Activated T-helper 2 cell treated with anti-CD3 and anti-CD28 coated beads, Interferon-gamma antibody, Interleukin-2, Interleukin-4, amounts not matched to agents 10 μg/mL and 5 μg/mL and 100 μg/mL, durations not matched to agents 14 hours and 24 hours and 36 hours (primary cell): ENCODE results near the gene FXR2. TPM values are rescaled to one million over a fixed set of nuclear protein-coding genes. Genes with fewer than 3 reads are reported as not detected.
"Not testable (repeated sequence)": the region's sequence is repeated elsewhere in the genome, so short reads cannot be mapped to it uniquely, and the experiment has no call there.

Experiments used
- DNase-seq: peaks from one replicate; pipeline ENCODE4 v3.0.0; 2021; ENCODE audit warnings: low spot score
- H3K27ac Mint-ChIP-seq: one replicate; pipeline ENCODE4 v1.8.0; 2021; ENCODE audit warnings: mixed read lengths
- H3K27me3 Mint-ChIP-seq: one replicate; pipeline ENCODE4 v1.8.0; 2021; ENCODE audit warnings: low read depth, mixed read lengths
- H3K36me3 Mint-ChIP-seq: one replicate; pipeline ENCODE4 v1.8.0; 2021; ENCODE audit warnings: low read depth, mixed read lengths
- H3K4me1 Mint-ChIP-seq: one replicate; pipeline ENCODE4 v1.8.0; 2021; ENCODE audit warnings: low read depth, mixed read lengths
- H3K4me3 Mint-ChIP-seq: one replicate; pipeline ENCODE4 v1.8.0; 2021; ENCODE audit warnings: low read depth, mild to moderate bottlenecking, moderate library complexity, mixed read lengths
- H3K9me3 Mint-ChIP-seq: one replicate; pipeline ENCODE4 v1.8.0; 2021; ENCODE audit warnings: mixed read lengths
- intact Hi-C: fragments of 100-400 bp; cut with micrococcal nuclease; formaldehyde crosslinking; loops from one replicate; pipeline ENCODE4 v1.15.1; 2023
- total RNA-seq: library from RNA; stranded (reverse); gene quantifications from 2 replicates; pipeline ENCODE4 v1.2.3, GENCODE V29; 2022

The FXR2 gene
- total RNA-seq, 1 donor from 2014 or later, result 59.0 TPM

DNA sequence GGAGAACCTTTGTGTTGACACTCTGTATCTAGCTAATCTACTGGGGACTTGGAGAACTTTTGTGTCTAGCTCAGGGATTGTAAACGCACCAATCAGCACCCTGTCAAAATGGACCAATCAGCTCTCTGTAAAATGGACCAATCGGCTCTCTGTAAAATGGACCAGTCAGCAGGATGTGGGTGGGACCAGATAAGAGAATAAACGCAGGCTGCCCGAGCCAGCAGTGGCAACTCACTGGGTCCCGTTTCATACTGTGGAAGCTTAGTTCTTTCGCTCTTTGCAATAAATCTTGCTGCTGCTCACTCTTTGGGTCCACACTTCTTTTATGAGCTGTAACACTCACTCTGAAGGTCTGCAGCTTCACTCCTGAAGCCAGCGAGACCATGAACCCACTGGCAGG lies 26.9 kb upstream of the FXR2 start:
- H3K9me3 Mint-ChIP-seq, H3K36me3 Mint-ChIP-seq, H3K27me3 Mint-ChIP-seq, H3K27ac Mint-ChIP-seq, intact Hi-C loops: not testable (repeated sequence)
- Mint-ChIP-seq H3K4me1 (peaks cover 10% of the 10 kb centered on the region), H3K4me3 (peak overlapping the region; percentile 66)
- peak; percentile 28 for DNase-seq

DNA sequence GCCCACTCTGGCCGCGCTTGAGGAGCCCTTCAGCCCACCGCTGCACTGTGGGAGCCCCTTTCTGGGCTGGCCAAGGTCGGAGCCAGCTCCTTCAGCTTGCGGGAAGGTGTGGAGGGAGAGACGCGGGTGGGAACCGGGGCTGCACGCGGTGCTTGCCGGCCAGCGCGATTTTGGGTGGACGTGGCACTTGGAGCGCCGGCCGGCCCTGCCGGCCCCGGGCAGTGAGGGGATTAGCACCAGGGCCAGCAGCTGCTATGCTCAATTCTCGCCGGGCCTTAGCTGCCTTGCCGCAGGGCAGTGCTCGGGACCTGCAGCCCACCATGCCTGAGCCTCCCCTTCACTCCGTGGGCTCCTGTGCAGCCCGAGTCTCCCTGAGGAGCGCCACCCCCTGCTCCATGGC lies 26.1 kb upstream of the FXR2 start:
- intact Hi-C loops, result no loop called here
- H3K27me3 Mint-ChIP-seq, result peaks cover 6% of the 10 kb centered on the region
- no peak overlapping the region for H3K4me3 Mint-ChIP-seq
- DNase-seq, result no peak
- no peaks in the 10 kb centered on the region for H3K9me3 Mint-ChIP-seq
- H3K36me3 Mint-ChIP-seq, result no peaks in the 10 kb centered on the region
- H3K27ac Mint-ChIP-seq, result no peak overlapping the region
- peaks cover 10% of the 10 kb centered on the region for H3K4me1 Mint-ChIP-seq

DNA sequence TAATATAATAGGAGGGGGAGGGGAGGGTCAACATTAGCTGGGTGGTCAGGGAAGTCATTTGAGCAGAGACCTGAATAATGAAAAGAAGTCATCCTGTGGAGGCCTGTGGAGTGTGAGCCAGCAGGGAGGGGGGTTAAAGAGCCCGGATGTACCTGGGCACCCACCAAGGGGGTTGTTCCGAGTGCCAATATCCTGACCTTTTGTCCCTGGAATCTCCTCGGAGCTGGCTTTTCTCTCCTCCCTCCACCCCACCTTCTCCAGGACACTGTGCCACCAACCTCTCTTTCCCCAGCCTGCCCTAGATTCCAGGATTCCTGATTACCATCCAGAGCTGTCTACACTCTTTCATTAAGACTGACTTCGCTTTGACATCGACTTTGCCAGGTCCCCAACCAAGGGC lies 21.5 kb upstream of the FXR2 start:
- no peak overlapping the region for H3K27ac Mint-ChIP-seq
- H3K27me3 Mint-ChIP-seq, result peaks cover 5% of the 10 kb centered on the region
- H3K4me3 Mint-ChIP-seq, result no peak overlapping the region
- H3K4me1 Mint-ChIP-seq, result peaks cover 2% of the 10 kb centered on the region
- no peaks in the 10 kb centered on the region for H3K9me3 Mint-ChIP-seq
- intact Hi-C loops, result no loop called here
- DNase-seq, result no peak
- H3K36me3 Mint-ChIP-seq, result no peaks in the 10 kb centered on the region

DNA sequence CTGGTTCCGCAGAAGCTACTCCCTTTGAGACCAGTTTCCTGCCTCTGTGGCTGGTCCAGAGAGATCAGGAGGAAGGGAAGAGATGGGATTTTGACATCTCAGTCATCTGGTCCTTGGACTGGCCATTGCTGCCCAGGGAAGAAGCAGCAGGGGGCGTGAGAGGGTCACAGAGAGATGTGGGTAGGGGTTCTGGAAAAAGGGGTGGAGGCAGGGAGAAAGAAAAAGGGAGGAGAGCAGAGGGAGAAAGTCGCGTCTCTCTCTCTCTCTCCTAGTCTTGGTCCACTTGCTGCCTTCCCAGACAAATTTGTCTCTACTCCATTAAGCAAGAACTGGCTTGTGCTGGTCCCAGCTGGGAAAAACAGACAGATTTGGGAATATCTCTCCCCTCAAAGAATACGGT lies 19.7 kb upstream of the FXR2 start:
- Mint-ChIP-seq H3K27ac (no peak overlapping the region), H3K4me3 (no peak overlapping the region), H3K36me3 (no peaks in the 10 kb centered on the region), H3K4me1 (peaks cover 5% of the 10 kb centered on the region), H3K9me3 (no peaks in the 10 kb centered on the region), H3K27me3 (peaks cover 4% of the 10 kb centered on the region)
- DNase-seq, result no peak
- intact Hi-C loops, result no loop called here

DNA sequence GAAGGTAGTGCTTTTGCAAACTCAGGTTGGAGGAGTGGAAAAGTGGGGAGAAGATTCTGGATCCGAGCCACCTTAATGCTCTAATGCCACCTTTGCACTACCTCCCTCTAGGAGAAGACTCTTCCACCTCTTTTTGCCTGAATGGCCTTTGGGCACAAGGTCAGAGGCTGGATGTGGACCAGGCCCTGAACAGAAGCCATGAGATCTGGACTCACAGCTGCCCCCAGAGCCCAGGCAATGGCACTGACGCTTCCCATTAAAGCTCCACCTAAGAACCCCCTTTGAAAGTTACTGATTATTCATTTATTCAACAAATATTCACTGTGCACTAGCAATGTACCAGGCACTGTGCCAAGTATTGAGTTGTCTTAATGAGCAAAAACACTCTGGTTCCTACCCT lies 18.4 kb upstream of the FXR2 start:
- H3K27ac Mint-ChIP-seq, result no peak overlapping the region
- peaks cover 5% of the 10 kb centered on the region for H3K4me1 Mint-ChIP-seq
- intact Hi-C loops, result no loop called here
- no peaks in the 10 kb centered on the region for H3K9me3 Mint-ChIP-seq
- no peak overlapping the region for H3K4me3 Mint-ChIP-seq
- H3K27me3 Mint-ChIP-seq, result no peaks in the 10 kb centered on the region
- DNase-seq, result no peak
- no peaks in the 10 kb centered on the region for H3K36me3 Mint-ChIP-seq

DNA sequence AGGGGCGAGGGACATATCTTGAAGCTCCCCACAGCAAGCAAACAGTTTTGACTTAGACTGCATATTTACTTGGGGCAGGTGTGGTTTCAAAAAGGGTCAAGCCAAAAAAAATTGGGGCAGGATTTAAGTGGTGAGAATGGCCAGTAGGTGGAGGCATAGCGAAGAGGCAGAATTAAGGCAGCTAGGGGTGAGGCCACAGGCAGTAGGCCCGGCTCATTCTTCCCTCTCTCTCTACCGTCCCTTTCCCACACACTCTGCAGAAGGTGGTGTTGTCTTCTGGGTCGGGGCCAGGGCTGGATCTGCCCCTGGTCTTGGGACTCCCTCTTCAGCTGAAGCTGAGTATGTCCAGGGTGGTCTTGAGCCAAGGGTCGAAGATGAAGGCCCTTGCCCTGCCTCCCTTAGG lies 17.8 kb upstream of the FXR2 start:
- intact Hi-C loops, result loop anchor here (1.0 kb wide), 1 partner anchor 56 kb away; the partner anchor contains the start of gene WRAP53
- peak; percentile 25 for DNase-seq

DNA sequence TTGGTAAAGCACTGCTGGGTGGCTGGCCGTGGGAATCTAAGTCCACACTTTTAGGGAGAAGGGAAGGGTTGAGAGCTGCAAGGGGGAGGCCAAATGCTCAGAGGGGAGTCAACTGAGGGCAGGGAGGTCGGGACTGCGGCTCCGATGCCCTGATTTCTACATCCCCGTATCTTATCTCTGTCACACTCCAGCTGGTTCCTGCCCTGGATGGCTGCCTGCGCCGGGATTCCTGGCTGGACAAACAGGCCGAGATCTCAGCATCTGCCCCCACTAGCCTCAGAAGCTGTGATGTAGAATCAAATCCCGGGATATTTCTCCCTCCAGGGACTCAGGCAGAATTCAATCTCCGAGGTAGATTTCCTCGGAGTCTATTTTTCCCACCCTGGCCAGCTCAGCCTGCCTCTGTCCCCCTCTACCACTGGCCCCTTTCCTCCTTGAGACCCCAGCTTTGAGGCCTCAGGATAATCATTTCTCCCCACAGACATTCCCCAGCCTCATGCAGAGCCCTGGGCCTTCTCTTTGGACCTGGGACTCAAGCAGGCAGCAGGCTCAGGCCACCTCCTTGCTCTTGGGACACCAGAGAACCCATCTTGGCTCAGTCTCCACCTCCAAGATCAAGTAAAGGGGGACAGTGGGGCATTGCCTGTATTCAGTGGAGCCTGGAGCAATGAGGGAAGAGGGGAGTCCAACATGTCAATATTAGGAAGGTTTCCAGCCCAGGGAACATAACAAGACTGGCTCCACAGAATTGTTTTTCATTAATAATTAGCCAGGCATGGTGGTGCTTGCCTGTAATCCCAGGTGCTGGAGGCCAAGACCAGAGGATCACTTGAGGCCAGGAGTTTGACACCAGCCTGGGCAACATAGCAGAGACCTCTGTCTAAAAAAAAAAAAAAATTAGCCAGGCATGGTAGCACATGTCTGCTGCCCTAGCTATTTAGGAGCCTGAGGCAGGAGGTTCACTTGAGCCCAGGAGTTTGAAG lies 17.0 kb upstream of the FXR2 start:
- Mint-ChIP-seq H3K27ac (no peak overlapping the region), H3K9me3 (no peaks in the 10 kb centered on the region), H3K27me3 (no peaks in the 10 kb centered on the region), H3K4me3 (no peak overlapping the region), H3K36me3 (no peaks in the 10 kb centered on the region), H3K4me1 (peaks cover 12% of the 10 kb centered on the region)
- intact Hi-C loops, result loop anchor here (1.0 kb wide), 1 partner anchor 57 kb away; the partner anchor contains the start of gene WRAP53
- DNase-seq, result no peak

More for the DNA sequence above, 17.8 kb upstream of the FXR2 start:
- no peaks in the 10 kb centered on the region for H3K9me3 Mint-ChIP-seq
- peaks cover 7% of the 10 kb centered on the region for H3K4me1 Mint-ChIP-seq
- H3K4me3 Mint-ChIP-seq, result no peak overlapping the region
- no peak overlapping the region for H3K27ac Mint-ChIP-seq
- no peaks in the 10 kb centered on the region for H3K36me3 Mint-ChIP-seq
- H3K27me3 Mint-ChIP-seq, result no peaks in the 10 kb centered on the region

DNA sequence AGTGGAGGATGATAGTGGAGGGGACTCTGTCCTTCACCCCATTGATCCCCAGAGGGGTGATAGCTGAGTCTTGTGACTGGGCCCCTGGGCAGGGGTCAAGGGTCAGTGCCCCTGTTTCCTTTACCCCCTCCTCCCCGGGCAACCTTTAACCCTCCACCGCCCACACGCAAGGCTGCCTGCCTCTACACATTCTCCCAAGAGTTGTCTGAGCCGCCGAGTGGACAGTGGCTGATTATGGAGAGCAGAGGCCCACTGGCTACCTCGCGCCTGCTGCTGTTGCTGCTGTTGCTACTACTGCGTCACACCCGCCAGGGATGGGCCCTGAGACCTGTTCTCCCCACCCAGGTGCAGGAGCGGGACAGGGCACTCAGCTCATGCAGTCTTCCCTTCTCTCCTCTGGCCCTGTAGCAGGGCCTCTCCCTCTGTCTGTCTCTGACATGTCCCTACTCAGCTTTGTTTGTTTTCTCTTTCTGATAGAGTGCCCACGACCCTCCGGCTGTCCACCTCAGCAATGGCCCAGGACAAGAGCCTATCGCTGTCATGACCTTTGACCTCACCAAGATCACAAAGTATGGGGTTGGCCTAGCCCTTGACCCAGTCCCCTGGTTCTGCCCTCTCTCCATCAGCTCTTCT lies 15.4 kb upstream of the FXR2 start, which contains the start of gene SHBG:
Gene SHBG (plus strand): TSS at position 197 of the 633 bp plus-strand sequence. CDS start 38 bp downstream, at position 235.
- H3K27ac Mint-ChIP-seq, result no peak within 1 kb of the TSS
- no peaks in the 10 kb centered on the region for H3K27me3 Mint-ChIP-seq
- H3K4me1 Mint-ChIP-seq, result peaks cover 17% of the 10 kb centered on the region
- intact Hi-C loops, result no loop called here
- DNase-seq, result no peak
- H3K4me3 Mint-ChIP-seq, result no peak within 1 kb of the TSS
- no peaks in the 10 kb centered on the region for H3K9me3 Mint-ChIP-seq
- H3K36me3 Mint-ChIP-seq, result peaks cover 6% of the 10 kb centered on the region

DNA sequence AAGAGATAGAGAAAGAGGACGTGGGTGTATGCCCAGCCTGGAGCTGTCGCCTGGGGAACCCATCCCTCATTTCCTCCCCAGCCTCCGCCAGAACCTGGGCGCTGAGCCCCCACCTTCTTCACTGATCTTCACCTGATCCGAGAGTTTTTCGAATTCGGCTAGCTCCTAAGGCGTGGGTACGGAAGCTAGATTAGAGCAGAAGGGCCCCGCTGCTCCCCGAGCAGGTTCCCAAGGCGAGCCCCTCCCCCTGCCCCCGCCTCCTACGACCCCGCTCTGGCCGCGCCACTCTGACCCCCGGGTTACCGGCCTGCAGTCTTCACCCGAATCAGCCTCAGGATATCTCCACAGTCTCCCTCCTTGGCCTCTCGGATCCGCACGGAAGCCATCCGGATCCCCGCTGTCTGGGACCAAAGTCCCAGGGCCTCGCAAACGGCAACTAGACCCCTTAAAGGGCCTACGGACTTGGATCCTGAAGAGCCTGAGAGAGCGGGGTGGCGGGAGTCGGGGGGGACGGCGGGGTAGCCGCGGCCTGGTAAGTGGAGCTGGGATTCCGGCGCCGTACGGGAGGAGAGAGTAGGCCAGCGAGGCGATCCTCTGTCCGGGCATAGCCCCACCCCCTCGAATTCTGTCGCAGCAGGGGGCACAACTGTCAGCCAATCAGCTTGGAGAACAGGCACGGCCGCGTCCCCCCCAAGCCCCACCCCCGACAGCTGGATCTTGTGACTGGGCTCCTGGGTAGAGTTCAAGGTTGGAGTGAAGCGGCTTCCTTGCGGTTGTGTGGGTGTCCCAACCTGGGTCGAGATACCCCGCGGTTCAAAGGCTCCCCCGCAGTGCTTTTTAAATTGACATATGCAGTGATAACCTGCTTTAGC lies 12.8 kb upstream of the FXR2 start, which contains the start of gene SAT2:
Gene SAT2 (minus strand): TSS at position 572 of the 872 bp plus-strand sequence. CDS start 186 bp downstream, at position 386.
- H3K4me1 Mint-ChIP-seq, result peaks cover 17% of the 10 kb centered on the region
- peak within 1 kb of the TSS; percentile 70 for H3K27ac Mint-ChIP-seq
- peaks cover 6% of the 10 kb centered on the region for H3K36me3 Mint-ChIP-seq
- H3K27me3 Mint-ChIP-seq, result no peaks in the 10 kb centered on the region
- DNase-seq, result peak; percentile 76
- H3K4me3 Mint-ChIP-seq, result peak within 1 kb of the TSS; percentile 87
- no peaks in the 10 kb centered on the region for H3K9me3 Mint-ChIP-seq
- intact Hi-C loops, result loop anchor here (2.0 kb wide), 1 partner anchor 23 kb away; the partner anchor contains the start of gene ATP1B2

DNA sequence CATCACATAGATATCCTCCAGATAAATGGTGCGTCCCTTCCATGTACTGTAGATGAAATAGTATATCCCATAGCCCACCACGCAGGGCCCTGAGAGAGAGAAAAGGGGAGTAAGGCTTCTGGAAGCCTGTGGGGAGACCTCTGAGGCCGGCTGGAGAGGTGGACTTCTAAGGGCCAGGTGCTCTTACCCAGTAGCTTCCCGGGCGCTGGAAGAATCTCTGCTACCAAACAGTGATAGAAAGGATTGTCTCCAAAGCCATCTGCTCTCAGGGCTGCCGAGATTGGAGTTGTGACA lies 12.2 kb upstream of the FXR2 start:
- Mint-ChIP-seq H3K4me1 (peaks cover 15% of the 10 kb centered on the region), H3K9me3 (no peaks in the 10 kb centered on the region), H3K27ac (no peak overlapping the region), H3K27me3 (no peaks in the 10 kb centered on the region), H3K4me3 (peak overlapping the region; percentile 87), H3K36me3 (peaks cover 6% of the 10 kb centered on the region)
- intact Hi-C loops, result loop anchor here (2.0 kb wide), 1 partner anchor 24 kb away; the partner anchor contains the start of gene ATP1B2
- no peak for DNase-seq

DNA sequence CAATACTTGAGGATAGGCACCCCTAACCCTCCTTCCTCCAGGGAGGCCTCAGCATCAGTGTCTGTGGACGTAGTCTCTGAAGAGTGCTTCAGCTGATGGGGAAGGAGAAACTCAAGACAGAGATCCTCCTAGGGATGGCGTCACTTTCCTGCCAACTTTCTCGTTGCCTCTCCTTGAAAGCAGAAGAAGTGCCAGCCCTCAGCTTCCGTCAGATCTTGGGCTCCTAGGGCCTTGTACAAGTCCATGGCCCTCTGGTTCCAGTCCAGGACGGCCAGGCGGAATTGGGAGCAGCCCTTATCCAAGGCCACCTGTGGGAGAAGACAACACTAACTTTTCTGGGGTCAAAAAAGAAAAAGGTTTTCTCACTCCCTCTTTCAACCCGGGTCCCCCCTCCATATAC lies 11.6 kb upstream of the FXR2 start:
- Mint-ChIP-seq H3K36me3 (peaks cover 6% of the 10 kb centered on the region), H3K9me3 (no peaks in the 10 kb centered on the region), H3K27me3 (no peaks in the 10 kb centered on the region), H3K27ac (no peak overlapping the region), H3K4me1 (peaks cover 15% of the 10 kb centered on the region), H3K4me3 (peak overlapping the region; percentile 87)
- no peak for DNase-seq
- intact Hi-C loops, result loop anchor here (2.0 kb wide), 1 partner anchor 24 kb away; the partner anchor contains the start of gene ATP1B2

DNA sequence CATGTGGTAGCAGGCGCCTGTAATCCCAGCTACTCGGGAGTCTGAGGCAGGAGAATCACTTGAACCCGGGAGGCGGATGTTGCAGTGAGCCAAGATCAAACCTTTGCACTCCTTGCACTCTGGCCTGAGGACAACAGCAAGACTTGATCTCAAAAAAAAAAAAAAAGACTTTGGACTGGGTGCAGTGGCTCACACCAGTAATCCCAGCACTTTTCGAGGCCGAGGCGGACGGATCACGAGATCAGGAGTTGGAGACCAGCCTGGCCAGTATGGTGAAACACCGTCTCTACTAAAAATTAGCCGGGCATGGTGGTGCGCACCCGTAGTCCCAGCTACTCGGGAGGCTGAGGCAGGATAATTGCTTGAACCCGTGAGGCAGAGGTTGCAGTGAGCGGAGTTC lies 11.1 kb upstream of the FXR2 start:
- not testable (repeated sequence) for H3K27ac Mint-ChIP-seq, H3K36me3 Mint-ChIP-seq, H3K9me3 Mint-ChIP-seq, H3K27me3 Mint-ChIP-seq, DNase-seq, H3K4me3 Mint-ChIP-seq
- intact Hi-C loops, result loop anchor here (2.0 kb wide), 1 partner anchor 25 kb away; the partner anchor contains the start of gene ATP1B2
- H3K4me1 Mint-ChIP-seq, result peaks cover 15% of the 10 kb centered on the region
